Measurements from ENCODE around the gene CACNA1C. TPM values are rescaled to one million over a fixed set of nuclear protein-coding genes. Genes with fewer than 3 reads are reported as not detected.

CACNA1C gene
- total RNA-seq, 1 donor, result 16.6 TPM

DNA sequence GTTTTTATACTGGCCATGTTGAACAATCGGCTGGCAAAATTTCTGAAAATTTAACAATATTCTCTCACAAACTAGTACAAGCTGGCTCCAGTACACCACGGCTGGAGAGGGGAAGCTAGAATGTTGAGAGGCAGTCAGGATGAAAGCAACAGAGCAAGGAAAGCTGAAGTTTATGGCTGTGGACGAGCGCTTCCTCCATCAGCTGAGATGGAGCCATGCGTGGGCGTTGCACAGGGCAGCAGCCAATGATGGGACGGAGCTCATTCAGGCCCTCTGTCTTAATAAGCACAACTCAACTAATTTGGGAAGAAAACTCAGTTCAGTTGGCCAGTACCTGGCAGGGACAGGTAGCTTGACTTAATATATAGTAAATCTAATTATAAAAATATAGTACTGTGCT, 34.4 kb upstream of the CACNA1C start:
- DNase-seq (ENCODE audit: low read depth), result no peak
- H3K4me3 ChIP-seq (ENCODE audit: low read depth, low read length), result no peak overlapping the region
- TF ChIP-seq, protein P1, sequence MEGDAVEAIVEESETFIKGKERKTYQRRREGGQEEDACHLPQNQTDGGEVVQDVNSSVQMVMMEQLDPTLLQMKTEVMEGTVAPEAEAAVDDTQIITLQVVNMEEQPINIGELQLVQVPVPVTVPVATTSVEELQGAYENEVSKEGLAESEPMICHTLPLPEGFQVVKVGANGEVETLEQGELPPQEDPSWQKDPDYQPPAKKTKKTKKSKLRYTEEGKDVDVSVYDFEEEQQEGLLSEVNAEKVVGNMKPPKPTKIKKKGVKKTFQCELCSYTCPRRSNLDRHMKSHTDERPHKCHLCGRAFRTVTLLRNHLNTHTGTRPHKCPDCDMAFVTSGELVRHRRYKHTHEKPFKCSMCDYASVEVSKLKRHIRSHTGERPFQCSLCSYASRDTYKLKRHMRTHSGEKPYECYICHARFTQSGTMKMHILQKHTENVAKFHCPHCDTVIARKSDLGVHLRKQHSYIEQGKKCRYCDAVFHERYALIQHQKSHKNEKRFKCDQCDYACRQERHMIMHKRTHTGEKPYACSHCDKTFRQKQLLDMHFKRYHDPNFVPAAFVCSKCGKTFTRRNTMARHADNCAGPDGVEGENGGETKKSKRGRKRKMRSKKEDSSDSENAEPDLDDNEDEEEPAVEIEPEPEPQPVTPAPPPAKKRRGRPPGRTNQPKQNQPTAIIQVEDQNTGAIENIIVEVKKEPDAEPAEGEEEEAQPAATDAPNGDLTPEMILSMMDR (IDR thresholded peaks at IDR 0.05; ENCODE audit: insufficient read depth, low read length), result no peak

DNA sequence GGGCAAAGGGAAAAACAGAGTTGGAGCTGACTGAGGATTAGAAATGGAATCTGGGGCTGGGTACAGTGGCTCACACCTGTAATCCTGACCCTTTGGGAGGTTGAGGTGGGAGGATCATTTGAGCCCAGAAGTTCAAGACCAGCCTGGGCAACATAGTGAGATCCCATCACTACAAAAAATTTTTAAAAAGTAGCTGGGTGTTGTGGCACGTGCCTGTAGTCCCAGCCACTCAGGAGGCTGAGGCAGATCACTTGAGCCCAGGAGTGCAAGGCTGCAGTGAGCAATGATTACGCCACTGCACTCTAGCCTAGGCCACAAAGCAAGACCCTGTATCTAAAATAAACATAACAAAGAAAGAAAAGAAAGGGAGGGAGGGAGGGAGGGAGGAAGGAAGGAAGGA, 33.7 kb upstream of the CACNA1C start:
- TF ChIP-seq, protein P1 (IDR thresholded peaks at IDR 0.05; ENCODE audit: insufficient read depth, low read length), result no peak
- no peak for DNase-seq (ENCODE audit: low read depth)
- no peak overlapping the region for H3K4me3 ChIP-seq (ENCODE audit: low read depth, low read length)

DNA sequence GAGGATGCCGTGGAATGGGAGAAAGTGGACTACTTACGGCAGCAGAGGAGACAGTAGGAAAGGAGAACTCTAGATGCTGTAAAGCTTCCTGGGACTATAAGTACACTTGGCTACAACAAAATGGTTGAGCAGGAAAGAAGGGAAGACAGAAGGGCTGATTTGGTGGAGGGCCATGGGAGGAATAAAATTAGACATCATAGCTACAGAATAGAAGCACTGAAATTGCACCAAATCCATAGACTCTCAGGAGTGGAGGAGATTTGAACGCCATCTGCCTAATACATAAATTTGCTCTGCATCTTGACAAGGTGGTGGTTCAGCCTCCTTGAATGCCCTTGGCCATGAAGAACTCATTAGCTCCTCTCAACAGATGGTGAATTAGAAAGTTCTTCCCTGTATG, 32.3 kb upstream of the CACNA1C start:
- DNase-seq (ENCODE audit: low read depth), result no peak
- H3K4me3 ChIP-seq (ENCODE audit: low read depth, low read length), result no peak overlapping the region
- TF ChIP-seq, protein P1 (IDR thresholded peaks at IDR 0.05; ENCODE audit: insufficient read depth, low read length), result no peak

DNA sequence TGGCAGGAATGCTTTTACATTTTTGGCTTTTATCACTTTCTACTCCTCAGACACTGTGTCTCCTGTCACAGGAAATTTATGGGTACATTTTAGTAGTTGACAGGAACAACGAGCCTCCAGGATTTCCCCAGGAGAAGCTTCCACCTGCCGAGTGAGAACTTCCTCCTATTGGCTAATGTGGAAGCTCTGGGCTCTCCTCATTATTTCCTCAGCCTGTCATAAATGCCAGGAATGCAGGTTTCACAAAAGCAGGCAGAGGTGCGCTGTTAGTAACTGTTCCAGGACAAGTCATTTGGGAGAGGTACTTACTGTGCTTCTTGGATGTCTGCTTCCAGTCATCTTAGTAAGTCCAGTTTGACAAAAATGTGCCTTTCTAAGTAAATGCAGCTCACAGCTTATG, 29.4 kb upstream of the CACNA1C start:
- TF ChIP-seq, protein P1 (IDR thresholded peaks at IDR 0.05; ENCODE audit: insufficient read depth, low read length), result no peak
- no peak overlapping the region for H3K4me3 ChIP-seq (ENCODE audit: low read depth, low read length)
- no peak for DNase-seq (ENCODE audit: low read depth)

DNA sequence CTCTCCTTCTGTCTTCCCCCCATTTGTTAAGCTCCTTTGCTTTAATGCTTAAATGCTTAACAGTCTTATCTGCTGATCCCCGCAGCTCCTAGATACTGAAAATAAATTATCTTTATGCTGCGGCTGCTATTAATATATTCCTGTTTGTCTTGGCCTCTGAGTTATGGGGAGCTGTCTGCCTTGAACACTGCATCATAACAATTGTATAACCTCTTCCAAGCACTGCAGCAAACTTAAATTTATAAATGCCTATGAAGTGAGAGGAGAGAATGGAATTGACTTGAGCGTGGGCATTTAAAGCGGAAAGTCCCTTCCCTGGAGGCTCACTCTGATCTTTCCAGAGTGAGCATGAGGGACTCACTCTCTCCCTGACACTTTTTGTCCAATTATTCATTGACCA, 25.4 kb upstream of the CACNA1C start:
- H3K4me3 ChIP-seq (ENCODE audit: low read depth, low read length), result no peak overlapping the region
- peak; percentile 59 for DNase-seq (ENCODE audit: low read depth)
- TF ChIP-seq, protein P1 (IDR thresholded peaks at IDR 0.05; ENCODE audit: insufficient read depth, low read length), result no peak

DNA sequence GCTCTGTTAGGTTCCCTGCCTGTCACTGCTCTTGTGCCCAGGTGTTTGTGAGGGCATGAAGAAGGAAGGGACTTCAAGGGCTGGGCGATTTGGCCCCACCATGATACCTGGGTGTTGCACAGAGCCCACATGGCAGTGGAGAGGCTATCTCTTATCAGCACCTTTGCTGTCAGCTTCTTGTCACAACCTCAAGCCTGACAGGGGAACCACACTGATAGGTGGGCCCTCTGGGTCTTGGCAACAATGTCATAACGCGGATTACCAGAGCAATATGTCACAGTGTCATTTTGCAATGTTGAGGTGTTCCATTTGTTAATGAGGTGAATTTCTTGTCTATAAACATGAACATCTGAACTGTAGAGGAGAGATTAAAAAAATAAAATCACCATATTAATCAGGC, 22.9 kb upstream of the CACNA1C start:
- H3K4me3 ChIP-seq (ENCODE audit: low read depth, low read length), result no peak overlapping the region
- no peak for DNase-seq (ENCODE audit: low read depth)
- TF ChIP-seq, protein P1 (IDR thresholded peaks at IDR 0.05; ENCODE audit: insufficient read depth, low read length), result no peak

DNA sequence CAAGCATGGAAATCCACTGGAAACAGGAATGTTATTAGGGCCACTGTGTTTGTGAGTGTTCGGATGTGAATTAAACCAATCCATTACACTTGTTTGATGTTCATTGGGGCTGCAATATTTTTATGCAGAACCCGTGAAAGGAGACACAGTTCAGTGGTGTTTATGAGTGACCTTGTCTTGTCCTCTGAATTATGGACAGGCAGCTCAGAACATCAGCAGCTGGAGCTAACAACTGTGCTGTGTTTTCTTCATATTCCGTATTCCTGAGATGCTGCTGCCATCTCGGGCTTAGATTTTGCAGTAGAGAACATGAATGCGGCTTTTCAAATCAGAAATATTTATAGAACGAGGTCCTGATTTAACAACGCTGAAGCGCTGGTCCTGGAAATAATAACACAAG, 20.3 kb upstream of the CACNA1C start:
- no peak overlapping the region for H3K4me3 ChIP-seq (ENCODE audit: low read depth, low read length)
- DNase-seq (ENCODE audit: low read depth), result no peak
- TF ChIP-seq, protein P1 (IDR thresholded peaks at IDR 0.05; ENCODE audit: insufficient read depth, low read length), result no peak

Measured in fibroblast of the aortic adventitia (primary cell).